Mesodermal cell (in vitro differentiated cells): ENCODE results near the gene SLCO2A1.

Source experiments
- H3K27ac ChIP-seq: 2 replicates; pipeline ENCODE4 v1.7.0; 2013; ENCODE audit warnings: mild to moderate bottlenecking, low read depth, low read length, moderate library complexity; ENCODE audit not compliant: severe bottlenecking
- H3K36me3 ChIP-seq: 2 replicates; pipeline ENCODE4 v1.7.1; 2013; ENCODE audit warnings: mild to moderate bottlenecking, low read length, moderate library complexity; ENCODE audit not compliant: control insufficient read depth, insufficient read depth
- H3K4me1 ChIP-seq: one replicate; pipeline ENCODE4 v1.7.1; 2013; ENCODE audit warnings: mild to moderate bottlenecking, low read length; ENCODE audit not compliant: insufficient read depth, control insufficient read depth, poor library complexity, severe bottlenecking
- H3K4me3 ChIP-seq: 2 replicates; pipeline ENCODE4 v1.7.0; 2013; ENCODE audit warnings: low read length, control low read depth, mild to moderate bottlenecking; ENCODE audit not compliant: insufficient read depth, poor library complexity, severe bottlenecking; ENCODE audit errors: extremely low read depth
- H3K9me3 ChIP-seq: 2 replicates; pipeline ENCODE4 v1.7.1; 2013; ENCODE audit warnings: mild to moderate bottlenecking, low read length, moderate library complexity; ENCODE audit not compliant: control insufficient read depth
- WGBS, 2 experiments: methylation state at CpG; one replicate each; pipeline ENCODE4 v1.1.5; 2013; ENCODE audit warnings: missing lambda C conversion rate in 2 of 2; ENCODE audit not compliant: insufficient coverage in 2 of 2; 5-methylcytosine and 5-hydroxymethylcytosine counted together

SLCO2A1 gene

DNA sequence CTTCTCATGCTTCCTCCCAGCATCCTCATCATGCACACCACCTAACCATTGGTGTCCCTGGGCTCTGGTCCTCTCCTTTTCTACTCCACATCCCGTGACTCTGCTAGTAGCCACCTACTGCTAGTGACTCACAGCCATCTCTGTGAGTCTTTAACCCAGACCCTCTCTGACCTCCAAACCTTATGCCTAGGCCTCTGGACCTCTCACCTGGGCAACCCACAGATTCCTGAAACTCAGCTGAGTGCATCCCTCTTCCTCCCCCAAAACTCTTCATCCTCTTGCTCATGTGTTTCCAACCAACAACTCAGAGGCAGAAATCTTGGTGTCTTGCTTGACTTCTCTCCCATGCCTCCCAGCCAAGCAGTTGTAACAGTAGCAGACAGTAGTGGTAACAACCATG is 20.0 kb upstream of the SLCO2A1 start:
- no peaks in the 10 kb centered on the region for H3K36me3 ChIP-seq
- no peak overlapping the region for H3K27ac ChIP-seq
- peaks cover 12% of the 10 kb centered on the region for H3K9me3 ChIP-seq
- WGBS, 2 experiments, result 79 to 86% methylated on average over 1 of the region's 1 CpG
- H3K4me3 ChIP-seq, result no peak overlapping the region
- H3K4me1 ChIP-seq, result no peaks in the 10 kb centered on the region

DNA sequence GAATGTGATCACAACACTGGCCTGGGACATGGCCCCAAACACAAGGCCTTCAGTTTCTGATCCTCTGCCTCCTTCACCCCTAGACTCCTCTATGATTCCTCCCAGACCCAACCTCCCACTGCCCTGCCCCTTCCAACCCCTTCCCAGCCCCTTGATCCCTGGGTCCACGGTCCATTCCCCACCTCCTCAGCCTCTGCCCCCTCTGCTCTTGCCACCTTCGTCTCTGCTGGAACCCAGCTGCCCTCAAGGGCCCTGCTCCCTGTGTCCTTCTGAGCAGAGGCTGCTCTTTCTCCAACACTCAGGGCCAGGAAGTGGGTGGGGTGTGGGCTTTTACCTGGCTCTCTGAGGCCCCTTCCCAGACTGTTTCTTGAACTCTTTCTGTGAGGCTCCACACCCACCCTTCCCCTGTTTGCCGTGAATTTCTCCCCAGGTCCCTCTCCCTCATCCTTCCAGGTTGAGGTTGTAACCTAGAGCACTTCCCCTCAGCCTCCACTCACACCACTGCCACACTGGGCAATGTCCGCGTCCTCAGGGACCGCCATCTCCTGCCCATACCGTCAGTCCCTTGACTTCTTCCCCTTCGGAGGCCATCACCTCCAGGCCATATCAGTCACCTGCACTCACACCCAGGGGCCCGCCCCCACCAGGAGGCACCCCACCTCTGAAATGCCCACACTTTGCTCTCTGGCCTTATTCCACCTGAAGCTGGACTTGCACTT is 18.7 kb upstream of the SLCO2A1 start:
- 94 to 100% methylated on average over 1 to 8 of the region's 9 CpGs for WGBS, 2 experiments
- H3K4me1 ChIP-seq, result no peaks in the 10 kb centered on the region

DNA sequence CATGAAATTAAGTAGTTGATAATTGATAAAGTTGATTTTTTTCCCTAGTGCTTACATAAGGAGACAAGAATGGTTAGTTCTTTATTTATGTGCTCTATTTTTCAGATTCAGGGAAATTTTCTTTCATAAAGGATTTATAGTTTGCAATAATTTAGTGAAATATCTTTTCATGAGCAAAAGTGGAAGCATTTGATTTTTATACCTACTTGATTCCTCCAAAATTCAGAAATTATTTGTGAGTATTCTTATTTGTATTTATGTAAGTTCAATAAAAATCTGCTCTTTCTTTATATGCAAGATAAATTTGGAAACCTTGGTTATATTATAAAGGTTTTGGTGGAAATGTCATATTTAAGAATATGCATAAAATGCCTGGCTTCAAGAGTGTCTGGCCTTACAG is 14.7 kb upstream of the SLCO2A1 start:
- Histone ChIP-seq H3K27ac (no peak overlapping the region), H3K4me1 (no peaks in the 10 kb centered on the region), H3K4me3 (no peak overlapping the region), H3K36me3 (no peaks in the 10 kb centered on the region), H3K9me3 (peaks cover 35% of the 10 kb centered on the region)

More for the DNA sequence above, 18.7 kb upstream of the SLCO2A1 start:
- Histone ChIP-seq H3K36me3 (no peaks in the 10 kb centered on the region), H3K4me3 (no peak overlapping the region), H3K9me3 (peaks cover 22% of the 10 kb centered on the region), H3K27ac (no peak overlapping the region)

DNA sequence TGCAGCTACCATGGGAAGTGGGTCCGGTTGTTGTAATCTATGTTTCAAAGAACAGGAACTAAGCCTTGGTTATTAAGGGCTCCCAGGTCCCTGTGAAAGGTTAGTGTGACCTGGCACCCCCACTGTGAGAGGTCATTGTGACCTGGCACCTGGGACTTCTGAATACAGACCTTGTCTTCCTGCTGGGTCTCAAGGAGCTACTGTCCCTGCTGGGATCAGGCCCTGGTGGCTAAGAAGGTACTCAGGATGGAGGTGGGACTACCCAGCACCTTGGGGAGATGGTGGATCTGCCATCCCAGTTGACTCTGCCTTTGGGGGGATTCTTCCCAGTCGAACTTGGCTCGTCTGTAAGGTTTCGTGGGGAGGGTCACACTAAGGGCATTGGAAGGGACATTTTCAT is 10.3 kb upstream of the SLCO2A1 start:
- 90 to 94% methylated on average over 3 to 4 of the region's 4 CpGs for WGBS, 2 experiments
- H3K27ac ChIP-seq, result no peak overlapping the region
- no peak overlapping the region for H3K4me3 ChIP-seq
- H3K36me3 ChIP-seq, result no peaks in the 10 kb centered on the region
- H3K4me1 ChIP-seq, result peaks cover 6% of the 10 kb centered on the region
- peaks cover 27% of the 10 kb centered on the region for H3K9me3 ChIP-seq

DNA sequence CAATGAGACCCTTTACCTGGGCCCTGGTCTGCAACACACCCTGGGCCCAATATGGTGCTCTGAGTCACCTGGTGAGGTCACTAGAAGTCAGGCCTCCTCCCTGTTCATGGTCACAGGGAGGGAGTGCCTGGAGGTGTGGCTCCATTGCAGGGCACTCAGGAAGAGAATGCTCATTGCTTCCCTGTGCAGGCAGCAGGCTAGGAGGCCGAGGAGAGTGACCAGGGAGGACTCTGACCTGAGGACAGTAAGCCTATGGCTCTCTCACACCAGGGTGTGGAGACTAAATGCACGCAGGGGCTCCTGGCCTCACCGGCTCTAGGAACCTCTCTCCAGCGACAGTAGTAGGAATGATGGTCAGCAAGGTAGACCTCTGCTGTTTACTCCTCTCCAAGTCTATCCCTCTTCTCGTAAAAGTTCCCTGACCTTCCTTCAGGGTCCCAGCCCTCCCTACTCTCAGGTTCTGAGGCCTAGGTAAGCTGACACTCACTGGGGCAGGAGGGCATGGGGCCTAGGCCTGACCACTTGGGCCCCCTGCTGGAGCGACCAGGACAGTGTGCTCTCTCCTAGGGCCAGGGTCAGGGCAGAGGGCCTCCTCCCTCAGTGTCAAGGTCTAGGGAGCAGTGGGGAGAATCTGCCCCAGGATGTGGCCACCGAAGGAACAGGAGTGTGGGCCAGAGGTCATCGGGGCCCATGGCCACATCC is 9.6 kb upstream of the SLCO2A1 start:
- H3K4me1 ChIP-seq, result peaks cover 6% of the 10 kb centered on the region
- H3K4me3 ChIP-seq, result no peak overlapping the region
- H3K9me3 ChIP-seq, result peaks cover 21% of the 10 kb centered on the region
- no peaks in the 10 kb centered on the region for H3K36me3 ChIP-seq
- no peak overlapping the region for H3K27ac ChIP-seq
- WGBS, 2 experiments, result 82 to 95% methylated on average over 7 of the region's 8 CpGs

DNA sequence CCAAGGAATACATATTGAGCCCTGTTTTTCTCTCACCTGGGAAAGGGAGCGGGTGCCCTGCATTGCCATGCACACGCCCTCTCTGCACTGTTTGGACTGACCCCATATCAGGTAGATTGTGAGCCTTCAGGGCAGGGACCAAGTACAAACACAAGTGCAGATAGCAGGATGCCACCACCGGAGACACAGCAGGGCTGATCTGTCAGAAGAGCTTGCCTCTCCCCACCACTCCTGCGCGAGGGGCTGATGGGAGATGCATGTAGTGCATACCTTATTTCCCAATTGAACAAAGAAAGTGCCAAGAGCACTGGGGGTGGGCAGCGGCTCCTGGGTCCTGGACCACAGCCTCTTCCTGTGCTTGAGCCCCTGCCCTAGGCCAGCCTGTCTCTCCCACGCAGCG is 9.0 kb upstream of the SLCO2A1 start:
- Histone ChIP-seq H3K4me1 (peaks cover 6% of the 10 kb centered on the region), H3K36me3 (no peaks in the 10 kb centered on the region), H3K9me3 (peaks cover 16% of the 10 kb centered on the region), H3K27ac (no peak overlapping the region), H3K4me3 (no peak overlapping the region)
- 89 to 100% methylated on average over 4 to 8 of the region's 8 CpGs for WGBS, 2 experiments

DNA sequence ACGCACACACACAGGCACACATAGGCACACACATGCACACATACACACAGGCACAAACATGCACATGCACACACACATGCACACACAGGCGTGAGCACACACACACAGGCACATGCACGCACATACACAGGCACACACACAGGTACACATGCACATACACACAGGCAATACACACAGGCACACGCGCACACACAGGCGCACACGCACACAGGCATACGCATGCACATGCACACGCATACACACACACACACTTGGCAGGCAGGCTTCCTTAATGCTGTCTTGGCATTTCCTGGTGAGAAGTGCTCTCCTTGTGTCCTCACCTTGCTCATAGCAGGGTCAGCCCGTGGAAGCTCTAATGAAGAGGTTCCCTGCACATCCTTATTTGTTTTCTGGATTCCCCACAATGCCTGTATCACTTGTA is 8.4 kb upstream of the SLCO2A1 start:
- 72 to 82% methylated on average over 8 to 10 of the region's 10 CpGs for WGBS, 2 experiments
- no peaks in the 10 kb centered on the region for H3K36me3 ChIP-seq
- no peak overlapping the region for H3K27ac ChIP-seq
- peaks cover 6% of the 10 kb centered on the region for H3K4me1 ChIP-seq
- peaks cover 10% of the 10 kb centered on the region for H3K9me3 ChIP-seq
- H3K4me3 ChIP-seq, result no peak overlapping the region

DNA sequence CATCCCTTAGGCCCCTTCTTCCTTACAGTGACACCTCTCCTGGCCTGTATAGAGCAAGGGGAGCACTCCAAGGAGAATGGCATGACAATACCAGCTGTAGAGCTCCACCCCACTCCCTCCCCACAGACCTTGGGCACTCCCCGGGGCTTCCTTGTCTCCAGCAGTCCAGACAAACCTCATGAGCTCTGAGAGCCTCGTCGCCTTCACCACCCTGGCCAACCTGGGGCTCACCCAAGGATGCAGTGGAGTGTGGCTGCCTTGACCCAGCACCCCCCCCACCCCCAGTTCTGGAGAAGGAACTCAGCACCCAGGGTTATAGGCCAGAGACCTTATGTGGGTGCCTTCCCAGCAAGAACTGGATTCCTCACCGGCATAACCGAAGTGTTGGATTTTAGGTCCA is 7.4 kb upstream of the SLCO2A1 start:
- no peak overlapping the region for H3K4me3 ChIP-seq
- 83 to 96% methylated on average over 4 to 5 of the region's 5 CpGs for WGBS, 2 experiments
- H3K9me3 ChIP-seq, result peaks cover 7% of the 10 kb centered on the region
- H3K27ac ChIP-seq, result no peak overlapping the region
- H3K4me1 ChIP-seq, result peaks cover 6% of the 10 kb centered on the region
- H3K36me3 ChIP-seq, result no peaks in the 10 kb centered on the region

DNA sequence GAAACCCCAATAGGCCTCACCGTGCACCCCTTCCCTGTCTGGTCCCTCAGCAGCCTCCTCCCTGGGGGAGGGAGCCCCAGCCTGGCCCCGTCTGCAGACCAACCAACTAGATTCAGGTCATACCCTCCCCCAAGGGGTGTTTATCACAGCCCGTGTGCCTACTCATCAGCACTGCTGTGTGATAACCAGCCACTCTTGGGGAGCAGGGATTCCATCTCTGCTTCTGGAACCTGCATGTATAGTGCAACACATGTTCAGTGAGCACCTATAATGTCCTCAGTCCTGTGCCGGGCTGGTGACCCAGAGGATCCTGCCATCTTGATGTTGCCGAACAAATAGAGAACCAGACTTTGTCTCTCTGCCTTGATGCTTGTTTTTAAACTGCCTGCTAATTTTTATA is 6.6 kb upstream of the SLCO2A1 start:
- Histone ChIP-seq H3K4me1 (peaks cover 6% of the 10 kb centered on the region), H3K27ac (no peak overlapping the region), H3K4me3 (no peak overlapping the region), H3K36me3 (no peaks in the 10 kb centered on the region), H3K9me3 (peaks cover 6% of the 10 kb centered on the region)
- WGBS, 2 experiments, result 83 to 88% methylated on average over 3 to 4 of the region's 5 CpGs

DNA sequence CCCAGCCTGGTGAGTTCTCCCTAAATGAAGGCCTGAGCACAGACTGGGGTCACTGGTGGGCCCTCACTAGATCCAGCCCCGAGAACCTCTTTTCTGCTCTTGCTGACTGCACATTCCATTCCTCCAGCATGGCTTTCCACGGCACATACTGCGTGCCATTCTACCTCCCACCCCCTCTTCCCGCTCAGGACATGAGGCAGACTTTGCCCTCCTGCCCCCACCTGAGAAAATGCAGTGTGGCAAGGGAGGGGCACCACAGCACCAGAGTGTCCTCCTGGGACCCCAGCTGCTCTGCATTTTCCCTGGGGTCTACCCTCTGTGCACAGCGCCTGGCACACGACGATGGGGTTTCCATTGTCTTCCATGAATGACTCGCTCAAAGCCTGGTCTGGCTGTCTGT is 6.1 kb upstream of the SLCO2A1 start:
- 95% methylated on average over 4 to 8 of the region's 8 CpGs for WGBS, 2 experiments
- Histone ChIP-seq H3K4me3 (no peak overlapping the region), H3K36me3 (no peaks in the 10 kb centered on the region), H3K27ac (no peak overlapping the region), H3K9me3 (peaks cover 1% of the 10 kb centered on the region), H3K4me1 (peaks cover 6% of the 10 kb centered on the region)
